ENCODE results near the gene ZNRF3.

DNA sequence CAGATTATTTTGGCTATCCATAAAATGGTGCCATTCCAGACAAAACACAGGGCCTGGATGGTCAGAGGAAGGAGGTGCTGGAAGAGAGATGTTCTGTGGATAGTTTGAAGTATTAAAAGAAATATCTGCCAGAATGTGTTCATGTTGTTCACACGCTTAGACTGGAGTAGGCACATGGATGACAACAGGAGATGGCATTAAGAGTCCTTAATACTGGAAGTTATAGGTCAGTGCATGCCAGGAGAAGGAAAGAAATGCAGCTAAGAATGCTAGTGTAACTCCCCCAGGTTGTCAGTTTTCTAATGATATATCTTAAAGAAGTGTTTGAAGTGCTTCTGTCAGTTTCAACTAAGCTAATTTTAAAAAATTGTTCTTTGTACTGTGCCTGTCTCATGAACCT, 209.7 kb downstream of the ZNRF3 start:
- TF ChIP-seq, protein P1, sequence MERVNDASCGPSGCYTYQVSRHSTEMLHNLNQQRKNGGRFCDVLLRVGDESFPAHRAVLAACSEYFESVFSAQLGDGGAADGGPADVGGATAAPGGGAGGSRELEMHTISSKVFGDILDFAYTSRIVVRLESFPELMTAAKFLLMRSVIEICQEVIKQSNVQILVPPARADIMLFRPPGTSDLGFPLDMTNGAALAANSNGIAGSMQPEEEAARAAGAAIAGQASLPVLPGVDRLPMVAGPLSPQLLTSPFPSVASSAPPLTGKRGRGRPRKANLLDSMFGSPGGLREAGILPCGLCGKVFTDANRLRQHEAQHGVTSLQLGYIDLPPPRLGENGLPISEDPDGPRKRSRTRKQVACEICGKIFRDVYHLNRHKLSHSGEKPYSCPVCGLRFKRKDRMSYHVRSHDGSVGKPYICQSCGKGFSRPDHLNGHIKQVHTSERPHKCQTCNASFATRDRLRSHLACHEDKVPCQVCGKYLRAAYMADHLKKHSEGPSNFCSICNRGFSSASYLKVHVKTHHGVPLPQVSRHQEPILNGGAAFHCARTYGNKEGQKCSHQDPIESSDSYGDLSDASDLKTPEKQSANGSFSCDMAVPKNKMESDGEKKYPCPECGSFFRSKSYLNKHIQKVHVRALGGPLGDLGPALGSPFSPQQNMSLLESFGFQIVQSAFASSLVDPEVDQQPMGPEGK (CRISPR knock-in tag; IDR thresholded peaks at IDR 0.05; ENCODE audit: borderline replicate concordance) = no peak
- TF ChIP-seq, protein P2, sequence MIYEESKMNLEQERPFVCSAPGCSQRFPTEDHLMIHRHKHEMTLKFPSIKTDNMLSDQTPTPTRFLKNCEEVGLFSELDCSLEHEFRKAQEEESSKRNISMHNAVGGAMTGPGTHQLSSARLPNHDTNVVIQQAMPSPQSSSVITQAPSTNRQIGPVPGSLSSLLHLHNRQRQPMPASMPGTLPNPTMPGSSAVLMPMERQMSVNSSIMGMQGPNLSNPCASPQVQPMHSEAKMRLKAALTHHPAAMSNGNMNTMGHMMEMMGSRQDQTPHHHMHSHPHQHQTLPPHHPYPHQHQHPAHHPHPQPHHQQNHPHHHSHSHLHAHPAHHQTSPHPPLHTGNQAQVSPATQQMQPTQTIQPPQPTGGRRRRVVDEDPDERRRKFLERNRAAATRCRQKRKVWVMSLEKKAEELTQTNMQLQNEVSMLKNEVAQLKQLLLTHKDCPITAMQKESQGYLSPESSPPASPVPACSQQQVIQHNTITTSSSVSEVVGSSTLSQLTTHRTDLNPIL (CRISPR knock-in tag; IDR thresholded peaks at IDR 0.05; ENCODE audit: low read depth) = no peak

All from SK-N-SH treated with all-trans-retinoic acid at 6 μM for 48 hours (cell line).